HG02885 (cell line): ENCODE measurements around the gene BRAP.
"Not testable (repeated sequence)": the region's sequence is repeated elsewhere in the genome, so short reads cannot be mapped to it uniquely, and the experiment has no call there.

Experiments
- ATAC-seq: cut with Tn5 transposase; IDR thresholded peaks from one replicate; pipeline ENCODE4 v1.9.1; 2021; ENCODE audit warnings: mild to moderate bottlenecking; ENCODE audit not compliant: unreplicated experiment, poor library complexity

The BRAP gene

GRCh38 chr12:111684485-111685198 lies 1.1 kb downstream of the BRAP start:
- ATAC-seq: not testable (repeated sequence)

DNA sequence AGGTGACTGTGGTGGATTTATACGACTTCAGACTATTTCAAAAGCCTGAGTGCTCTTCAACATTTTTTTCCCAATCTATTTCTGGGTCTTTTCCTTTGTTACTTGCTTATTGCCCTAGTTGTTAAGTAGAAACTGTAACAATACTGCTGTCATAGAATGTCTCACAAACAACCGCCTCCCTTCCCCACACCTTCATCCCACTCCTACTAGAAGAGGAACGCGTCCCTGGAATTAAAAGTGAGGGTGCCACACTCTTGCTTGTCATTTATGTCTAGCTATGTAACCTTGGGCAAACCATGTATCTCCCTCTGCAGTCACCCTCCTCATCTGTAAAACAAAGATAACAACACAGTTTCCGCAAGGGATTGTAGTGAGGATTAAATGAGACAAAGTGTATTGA lies 8.6 kb downstream of the BRAP start:
- no peak for ATAC-seq

GRCh38 chr12:111673503-111673902 lies 12.3 kb downstream of the BRAP start:
- ATAC-seq: no peak

GRCh38 chr12:111672822-111673381 lies 12.9 kb downstream of the BRAP start:
- ATAC-seq: no peak

GRCh38 chr12:111664961-111665865 lies 20.5 kb downstream of the BRAP start:
- ATAC-seq: no peak

DNA sequence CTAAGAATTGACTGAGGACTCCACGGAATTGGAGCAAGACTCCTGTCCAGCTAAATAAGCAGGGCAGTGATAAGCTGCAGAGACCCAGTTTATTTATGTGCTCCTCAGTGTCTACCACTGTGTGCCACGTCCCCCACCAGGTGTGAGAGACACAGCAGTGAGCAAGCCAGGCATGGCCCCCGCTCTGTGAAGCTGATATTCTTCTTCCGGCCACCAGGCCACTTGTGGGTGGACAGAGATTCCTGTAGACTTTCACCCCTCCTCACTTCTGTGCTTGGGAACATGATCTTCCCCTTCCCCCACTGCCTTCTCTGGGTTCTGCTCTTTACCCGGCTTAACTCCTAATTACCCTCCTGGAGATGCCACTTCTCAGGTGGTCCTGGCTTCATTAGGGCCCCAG lies 21.3 kb downstream of the BRAP start:
- no peak for ATAC-seq

DNA sequence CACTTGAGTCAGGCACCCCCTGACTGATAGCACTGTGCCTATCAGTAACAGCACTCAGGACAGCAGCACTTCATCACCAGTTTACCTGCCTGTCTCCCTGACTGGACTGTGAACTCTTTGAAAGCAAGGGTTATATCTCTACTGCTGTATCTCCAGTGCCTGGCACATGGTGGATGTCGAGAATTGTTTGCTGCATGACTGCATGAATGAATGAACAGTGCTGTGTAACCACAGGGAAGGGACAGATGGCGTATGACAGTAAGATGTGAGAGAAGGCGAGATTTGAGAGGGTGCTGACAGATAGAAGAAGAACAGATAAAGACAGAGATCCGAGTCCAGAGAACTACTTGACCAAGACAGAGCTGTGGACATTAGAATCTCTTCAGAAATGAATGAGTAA lies 29.7 kb downstream of the BRAP start:
- no peak for ATAC-seq

DNA sequence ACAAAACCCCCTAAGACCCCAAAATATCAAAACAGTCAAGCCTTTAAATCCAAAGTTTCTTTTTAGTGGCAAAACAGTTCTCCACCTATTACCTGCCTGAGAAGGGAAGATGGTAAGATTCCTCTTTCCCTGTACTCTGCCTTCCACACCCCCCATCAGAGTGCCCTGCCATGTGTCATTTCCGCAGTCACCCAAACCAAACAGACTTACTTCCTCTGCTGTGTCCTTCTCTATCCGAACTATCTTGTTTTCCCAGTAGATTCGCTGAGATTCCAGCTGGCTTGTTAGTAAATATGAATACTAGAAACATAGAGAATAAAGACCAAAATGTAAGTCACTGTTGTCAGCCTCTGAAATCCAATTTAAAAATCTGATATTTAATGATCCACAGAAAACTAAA lies 30.4 kb downstream of the BRAP start:
- no peak for ATAC-seq

GRCh38 chr12:111653596-111653995 lies 32.2 kb downstream of the BRAP start:
- no peak for ATAC-seq

DNA sequence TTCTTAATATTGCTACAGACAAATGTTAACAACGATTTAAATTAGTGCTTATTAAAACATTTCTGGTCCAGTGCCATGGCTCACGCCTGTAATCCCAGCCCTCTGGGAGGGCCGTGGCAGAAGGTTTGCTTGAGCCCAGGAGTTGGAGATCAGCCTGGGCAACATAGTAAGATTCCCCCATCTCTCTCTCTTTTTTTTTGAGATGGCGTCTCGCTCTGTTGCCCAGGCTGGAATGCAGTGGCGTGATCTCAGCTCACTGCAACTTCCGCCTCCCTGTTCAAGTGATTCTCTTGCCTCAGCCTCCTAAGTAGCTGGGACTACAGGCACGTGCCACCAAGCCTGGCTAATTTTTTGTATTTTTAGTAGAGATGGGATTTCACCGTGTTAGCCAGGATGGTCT lies 33.2 kb downstream of the BRAP start:
- ATAC-seq: not testable (repeated sequence)

DNA sequence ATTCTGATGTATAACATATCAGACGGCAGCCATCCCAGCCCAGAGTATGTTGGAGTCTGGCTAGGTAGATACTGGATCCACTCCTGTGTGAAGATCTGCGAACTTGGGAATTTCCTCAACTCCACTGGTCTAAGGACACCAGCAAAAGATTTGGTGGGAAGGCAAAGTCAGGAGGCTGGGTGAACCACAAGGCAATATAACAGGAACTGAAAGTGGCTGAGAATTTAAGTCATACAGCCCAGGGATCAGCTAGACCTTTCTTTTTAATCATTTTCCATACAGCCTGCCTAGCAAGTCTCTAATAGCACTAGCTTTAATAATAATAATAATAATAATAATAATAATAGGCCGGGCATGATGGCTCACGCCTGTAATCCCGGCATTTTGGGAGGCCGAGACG lies 34.8 kb downstream of the BRAP start:
- no peak for ATAC-seq

- ATAC-seq: no peak
Observed at GRCh38 chr12:111645433-111645832, 40.3 kb downstream of the BRAP start.

DNA sequence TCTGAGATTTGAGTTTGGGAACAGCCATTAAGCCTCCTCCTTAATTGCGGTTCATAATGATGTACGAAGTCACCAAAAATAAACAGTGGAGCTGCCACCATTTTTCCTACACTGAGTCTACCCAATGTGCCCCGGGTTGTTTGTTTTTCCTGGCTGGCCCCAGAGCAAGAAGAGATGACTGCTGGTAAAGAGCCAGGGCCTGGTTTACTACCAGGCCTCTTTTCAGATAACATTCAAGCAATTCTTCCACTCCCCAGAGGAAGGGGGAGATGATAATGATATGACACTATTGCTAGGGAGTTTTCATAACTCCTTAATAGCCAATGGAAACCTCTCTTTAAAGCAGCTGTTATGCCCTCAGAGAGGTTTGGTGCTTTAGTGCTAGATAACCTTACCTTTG lies 42.3 kb downstream of the BRAP start:
- ATAC-seq: no peak

DNA sequence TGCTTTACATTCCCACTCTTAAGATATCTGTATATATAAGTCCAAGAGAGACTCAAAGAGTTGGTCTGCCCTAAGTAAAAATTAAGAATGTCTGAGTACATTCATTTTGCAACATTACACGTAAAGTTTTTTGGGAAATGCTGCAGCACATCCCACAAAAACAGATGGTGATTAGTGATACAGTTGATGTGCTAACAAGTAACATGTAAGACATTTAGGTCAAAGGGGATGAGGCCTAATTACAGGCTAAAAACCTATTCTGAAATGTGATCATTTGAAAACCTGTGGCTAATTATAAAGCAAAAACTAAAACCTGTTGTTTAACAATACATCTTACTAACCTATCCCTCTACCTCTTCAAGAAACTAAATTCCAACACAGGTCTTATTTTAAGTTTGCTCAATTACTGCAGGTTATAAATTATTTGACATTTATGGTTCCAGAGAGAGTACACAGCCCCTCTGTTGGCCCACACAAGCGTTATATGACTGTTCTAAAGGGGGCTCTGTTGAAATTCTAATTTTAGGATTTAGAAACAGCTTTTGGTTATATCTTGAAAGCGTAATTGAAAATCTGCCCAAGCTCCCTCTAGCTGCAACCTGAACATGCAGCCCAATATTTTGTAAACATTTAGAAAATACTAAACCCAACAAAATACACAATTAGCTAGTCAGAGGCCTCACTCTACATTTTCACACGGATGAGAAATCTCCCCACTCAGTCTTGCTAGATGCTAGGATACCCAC lies 42.9 kb downstream of the BRAP start:
- ATAC-seq: no peak

- ATAC-seq: no peak
Observed at GRCh38 chr12:111640506-111640905, 45.2 kb downstream of the BRAP start.

- ATAC-seq: no peak
Observed at GRCh38 chr12:111638556-111638955, 47.2 kb downstream of the BRAP start.

- ATAC-seq: no peak
Observed at GRCh38 chr12:111636209-111636945, 49.4 kb downstream of the BRAP start.

DNA sequence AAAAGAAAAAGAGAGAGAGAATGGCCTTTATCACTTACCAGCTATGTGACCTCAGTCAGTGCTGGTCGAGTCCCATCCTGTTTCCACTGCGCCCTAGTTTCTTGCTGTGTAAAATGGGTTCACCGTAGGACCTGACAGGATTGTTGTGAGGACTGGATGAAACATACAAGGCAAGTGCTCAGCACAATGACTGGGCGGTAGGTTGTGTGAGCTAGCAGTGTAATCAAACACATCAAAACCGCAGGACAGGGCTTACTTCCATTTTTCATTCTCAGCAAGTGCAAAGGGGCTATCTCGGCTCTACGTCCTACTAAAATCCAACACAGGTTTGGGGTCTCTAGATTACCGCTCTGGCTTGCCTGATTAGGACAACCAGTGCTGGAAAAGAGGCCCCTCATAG lies 50.2 kb downstream of the BRAP start:
- ATAC-seq: no peak

DNA sequence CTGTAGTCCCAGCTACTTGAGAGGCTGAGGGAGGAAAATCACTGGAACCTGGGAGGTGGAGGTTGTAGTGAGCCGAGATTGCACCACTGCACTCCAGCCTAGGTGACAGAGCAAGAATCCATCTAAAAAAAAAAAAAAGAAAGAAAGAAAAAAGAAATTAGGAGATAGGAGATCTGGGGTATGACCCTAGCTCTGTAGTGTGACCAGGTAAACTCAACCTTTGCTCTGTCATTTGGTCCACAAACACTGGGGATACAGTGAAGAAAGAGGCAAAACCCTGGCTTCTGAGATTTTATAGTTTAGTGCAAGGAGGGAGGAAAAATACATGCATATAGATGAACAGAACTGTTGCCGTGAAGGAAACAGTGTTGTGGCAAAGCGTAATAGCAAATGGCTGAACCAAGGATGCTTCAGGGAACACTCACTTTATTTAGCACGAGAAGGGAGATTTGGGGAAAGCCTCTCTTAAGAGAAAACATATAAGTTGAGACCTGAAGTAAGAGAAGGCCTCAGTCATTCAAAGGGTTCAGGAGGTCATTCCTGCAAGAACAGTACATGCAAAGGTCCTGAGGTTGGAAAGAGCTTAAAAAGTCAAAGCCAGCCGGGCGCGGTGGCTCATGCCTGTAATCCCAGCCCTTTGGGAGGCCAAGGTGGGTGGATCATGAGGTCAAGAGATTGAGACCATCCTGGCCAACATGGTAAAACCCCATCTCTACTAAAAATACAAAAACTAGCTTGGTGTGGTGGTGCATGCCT lies 57.1 kb downstream of the BRAP start:
- ATAC-seq: no peak
